Measurements from ENCODE around the gene CCDC7.

Gene CCDC7

GRCh38 chr10:32923849-32924248 is 477.9 kb downstream of the CCDC7 start:
- Histone ChIP-seq H4K20me1 (ENCODE audit: insufficient read depth, low read length) (no peaks in the 10 kb centered on the region), H3K79me2 (ENCODE audit: insufficient read depth, low read length) (no peaks in the 10 kb centered on the region), H3K4me1 (ENCODE audit: insufficient read depth, low read length) (no peaks in the 10 kb centered on the region), H3K27me3 (ENCODE audit: insufficient read depth, low read length, poor library complexity) (no peaks in the 10 kb centered on the region), H3K4me2 (ENCODE audit: insufficient read depth, low read length) (no peak overlapping the region), H3K9ac (ENCODE audit: low read depth, low read length) (no peak overlapping the region), H3K36me3 (ENCODE audit: insufficient read depth, low read length) (peaks cover 90% of the 10 kb centered on the region), H3K9me3 (ENCODE audit: insufficient read depth, low read length, severe bottlenecking) (no peaks in the 10 kb centered on the region), H3K4me3 (ENCODE audit: low read depth in 1 of 2, low read length in 2 of 2) (no peak overlapping the region), H2AFZ (ENCODE audit: low read depth, low read length) (no peak overlapping the region), H3K27ac (ENCODE audit: low read length) (no peak overlapping the region)
- TF ChIP-seq EZH2 (IDR thresholded peaks at IDR 0.05; ENCODE audit: borderline replicate concordance, low read depth, low read length, severe bottlenecking) (no peak), CTCF (IDR thresholded peaks at IDR 0.05; ENCODE audit: borderline replicate concordance, extremely low read depth, low read length, poor library complexity, severe bottlenecking) (no peak)
- ATAC-seq (ENCODE audit: insufficient read depth, low read depth) = no peak
- no peak for DNase-seq
